ENCODE measurements around the gene LSM7. TPM values are rescaled to one million over a fixed set of nuclear protein-coding genes. Genes with fewer than 3 reads are reported as not detected.

LSM7 gene
- total and polyA plus RNA-seq, 9 of the 15 experiments (the other 6 are each of a cell fraction or from before 2014, with no cell fraction given) = 40.5 to 690 (median 265) TPM

DNA sequence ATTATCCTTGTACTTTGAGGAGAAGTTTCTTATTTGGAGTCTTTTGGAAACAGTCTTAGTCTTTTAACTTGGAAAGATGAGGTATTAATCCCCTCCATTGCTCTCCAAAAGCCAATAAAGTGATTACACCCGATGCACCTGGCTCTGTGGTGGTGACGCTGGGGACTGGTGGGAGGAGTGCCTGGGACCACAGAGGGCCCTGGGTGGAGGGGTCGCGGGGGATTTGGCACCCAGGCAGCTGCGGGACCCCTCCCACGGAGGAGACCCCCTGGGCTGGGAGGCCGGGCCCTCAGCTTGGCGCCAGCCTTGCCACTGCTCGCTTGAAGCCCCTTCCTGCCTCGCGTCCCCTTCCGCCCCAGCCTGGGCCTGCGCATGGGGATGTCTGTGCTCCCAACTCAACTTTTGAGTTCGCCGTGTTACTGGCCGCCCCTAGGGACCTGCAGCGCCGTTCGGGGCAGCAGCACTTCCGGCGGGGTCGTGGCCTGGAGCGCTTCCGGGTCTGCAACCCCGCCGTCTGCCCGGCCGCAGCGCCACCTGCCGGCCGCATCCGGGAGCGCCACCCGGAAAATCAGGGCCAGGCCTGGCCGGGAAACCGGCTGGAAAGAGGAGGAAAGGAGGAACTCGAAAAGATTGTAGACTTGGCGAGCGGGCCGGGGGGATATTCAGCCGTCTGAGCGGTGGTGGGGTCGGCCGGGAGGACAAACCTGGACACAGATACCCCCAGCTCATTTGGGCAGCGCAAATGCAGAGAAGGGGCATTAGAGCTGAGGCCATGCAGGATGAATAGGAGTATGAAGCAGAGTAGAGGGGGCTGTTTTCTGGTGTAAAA is 54.8 kb downstream of the LSM7 start (continued):
- TF ChIP-seq, protein P1, sequence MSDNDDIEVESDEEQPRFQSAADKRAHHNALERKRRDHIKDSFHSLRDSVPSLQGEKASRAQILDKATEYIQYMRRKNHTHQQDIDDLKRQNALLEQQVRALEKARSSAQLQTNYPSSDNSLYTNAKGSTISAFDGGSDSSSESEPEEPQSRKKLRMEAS (CRISPR knock-in tag; IDR thresholded peaks at IDR 0.05) = peak; percentile 76
- TF ChIP-seq ETV6 (IDR thresholded peaks at IDR 0.05; ENCODE audit: borderline replicate concordance in 1 of 2, low read depth in 2 of 2, low read length in 1 of 2) (peak in 1 of 2 experiments; percentile 39; a peak in 2 of 4 replicates), ETV6 (CRISPR knock-in tag; IDR thresholded peaks at IDR 0.05; ENCODE audit: borderline replicate concordance) (no peak), PHTF2 (CRISPR knock-in tag; IDR thresholded peaks at IDR 0.05) (peak; percentile 76; the same call in 1 of the 2 replicates), RB1 (IDR thresholded peaks at IDR 0.05; ENCODE audit: low read depth) (peak; percentile 93), NR2C2 (CRISPR knock-in tag; IDR thresholded peaks at IDR 0.05) (peak; percentile 99), NR2C2 (tag; IDR thresholded peaks at IDR 0.05) (peak; percentile 99), TSC22D4 (tag; IDR thresholded peaks at IDR 0.05) (no peak), FOXK2 (conservative IDR thresholded peaks at IDR 0.05 in 1 of 2, IDR thresholded peaks at IDR 0.05 in 1 of 2; ENCODE audit: low read depth in 2 of 2) (no peak), OTX1 (CRISPR knock-in tag; IDR thresholded peaks at IDR 0.05) (peak; percentile 44; the same call in 1 of the 2 replicates), GTF2A2 (tag; IDR thresholded peaks at IDR 0.05) (no peak), TBL1XR1 (IDR thresholded peaks at IDR 0.05; ENCODE audit: low read length in 2 of 2) (0 out of 4 replicates have a peak, but pooled peaks of 1 of the 2 experiments have one; percentile 58), C11orf30 (IDR thresholded peaks at IDR 0.05; ENCODE audit: low read depth) (0 out of 2 replicates have a peak, but pooled peaks have one; percentile 26)
- TF ChIP-seq, protein P2, sequence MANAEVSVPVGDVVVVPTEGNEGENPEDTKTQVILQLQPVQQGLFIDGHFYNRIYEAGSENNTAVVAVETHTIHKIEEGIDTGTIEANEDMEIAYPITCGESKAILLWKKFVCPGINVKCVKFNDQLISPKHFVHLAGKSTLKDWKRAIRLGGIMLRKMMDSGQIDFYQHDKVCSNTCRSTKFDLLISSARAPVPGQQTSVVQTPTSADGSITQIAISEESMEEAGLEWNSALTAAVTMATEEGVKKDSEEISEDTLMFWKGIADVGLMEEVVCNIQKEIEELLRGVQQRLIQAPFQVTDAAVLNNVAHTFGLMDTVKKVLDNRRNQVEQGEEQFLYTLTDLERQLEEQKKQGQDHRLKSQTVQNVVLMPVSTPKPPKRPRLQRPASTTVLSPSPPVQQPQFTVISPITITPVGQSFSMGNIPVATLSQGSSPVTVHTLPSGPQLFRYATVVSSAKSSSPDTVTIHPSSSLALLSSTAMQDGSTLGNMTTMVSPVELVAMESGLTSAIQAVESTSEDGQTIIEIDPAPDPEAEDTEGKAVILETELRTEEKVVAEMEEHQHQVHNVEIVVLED (CRISPR knock-in tag; IDR thresholded peaks at IDR 0.05) = peak; percentile 63; the same call in 1 of the 2 replicates
- TF ChIP-seq, protein P3, sequence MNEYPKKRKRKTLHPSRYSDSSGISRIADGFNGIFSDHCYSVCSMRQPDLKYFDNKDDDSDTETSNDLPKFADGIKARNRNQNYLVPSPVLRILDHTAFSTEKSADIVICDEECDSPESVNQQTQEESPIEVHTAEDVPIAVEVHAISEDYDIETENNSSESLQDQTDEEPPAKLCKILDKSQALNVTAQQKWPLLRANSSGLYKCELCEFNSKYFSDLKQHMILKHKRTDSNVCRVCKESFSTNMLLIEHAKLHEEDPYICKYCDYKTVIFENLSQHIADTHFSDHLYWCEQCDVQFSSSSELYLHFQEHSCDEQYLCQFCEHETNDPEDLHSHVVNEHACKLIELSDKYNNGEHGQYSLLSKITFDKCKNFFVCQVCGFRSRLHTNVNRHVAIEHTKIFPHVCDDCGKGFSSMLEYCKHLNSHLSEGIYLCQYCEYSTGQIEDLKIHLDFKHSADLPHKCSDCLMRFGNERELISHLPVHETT (CRISPR knock-in tag; conservative IDR thresholded peaks at IDR 0.05 in 1 of 2, IDR thresholded peaks at IDR 0.05 in 1 of 2) = no peak

Measured in K562 (cell line).